H1 (cell line): Measurements from ENCODE around the gene MYO5B. TPM values are rescaled to one million over a fixed set of nuclear protein-coding genes. Genes with fewer than 3 reads are reported as not detected.

Experiments used
- CTCF ChIA-PET: fragments of 300-600 bp; sonication (Branson Sonifier 250); formaldehyde crosslinking; loops from one replicate; lab custom pipeline; 2021; ENCODE audit not compliant: partially characterized antibody; lab: Charles Lee
- POLR2A ChIA-PET: fragments of 300-600 bp; sonication (Branson Sonifier 250); formaldehyde crosslinking; loops from one replicate; lab custom pipeline; 2021; ENCODE audit warnings: inconsistent platforms; ENCODE audit not compliant: partially characterized antibody; lab: Charles Lee
- DNase-seq, 2 experiments: peaks; one replicate each; pipeline versions ENCODE4 v3.0.0 to v3.0.0-alpha.2; 2010 to 2022; ENCODE audit warnings: low spot score in 2 of 2, low read depth in 1 of 2, mixed read lengths in 1 of 2
- FAIRE-seq: peaks from 2 replicates; lab custom pipeline; 2011; peaks lifted over from hg19 to GRCh38; lab: Jason Lieb, UNC
- H2AFZ ChIP-seq: 2 replicates; pipeline ENCODE4 v1.8.1; 2012; ENCODE audit warnings: low read length, inconsistent platforms
- H2AK5ac ChIP-seq: 2 replicates; pipeline ENCODE4 v1.6.1; 2013; ENCODE audit warnings: low read depth, low read length
- H2BK120ac ChIP-seq: replicated peaks from 2 replicates; pipeline ENCODE3; 2013; ENCODE audit warnings: low read depth, low read length, inconsistent platforms
- H2BK12ac ChIP-seq: 2 replicates; pipeline ENCODE4 v1.6.1; 2013; ENCODE audit warnings: low read depth, low read length
- H2BK15ac ChIP-seq: 2 replicates; pipeline ENCODE4 v1.6.1; 2013; ENCODE audit warnings: low read length
- H2BK20ac ChIP-seq: 2 replicates; pipeline ENCODE4 v1.6.1; 2013; ENCODE audit warnings: low read length
- H2BK5ac ChIP-seq: 2 replicates; pipeline ENCODE4 v1.6.1; 2013; ENCODE audit warnings: low read depth, low read length
- H3K14ac ChIP-seq: 2 replicates; pipeline ENCODE4 v1.6.1; 2013; ENCODE audit warnings: inconsistent platforms; ENCODE audit not compliant: insufficient read length
- H3K18ac ChIP-seq: 2 replicates; pipeline ENCODE4 v1.6.1; 2013; ENCODE audit warnings: low read length; ENCODE audit errors: extremely low read depth
- H3K23ac ChIP-seq: 2 replicates; pipeline ENCODE4 v1.6.1; 2013; ENCODE audit warnings: inconsistent platforms; ENCODE audit not compliant: insufficient read length
- H3K23me2 ChIP-seq: 2 replicates; pipeline ENCODE4 v1.6.1; 2013; ENCODE audit warnings: low read depth, low read length
- H3K27ac ChIP-seq: 2 replicates; pipeline ENCODE4 v1.6.1; 2011; ENCODE audit warnings: low read depth, low read length, inconsistent platforms
- H3K27me3 ChIP-seq, 4 experiments: replicated peaks in 1 of 4; 1 replicate in 1 of 4; 2 replicates in 3 of 4; pipeline versions ENCODE4 v1.6.1 to v1.8.1; 2011 to 2013; ENCODE audit warnings: low read length in 3 of 4, mild to moderate bottlenecking in 3 of 4, inconsistent platforms in 2 of 4, mixed read lengths in 2 of 4, moderate library complexity in 1 of 4; ENCODE audit not compliant: control insufficient read depth in 3 of 4, insufficient read depth in 3 of 4; ENCODE audit errors: extremely low read depth in 1 of 4
- H3K36me3 ChIP-seq, 4 experiments: 2 replicates each; pipeline versions ENCODE4 v1.6.1 to v1.8.1; 2011 to 2013; ENCODE audit warnings: mild to moderate bottlenecking in 4 of 4, low read length in 3 of 4, moderate library complexity in 2 of 4, control low read depth in 1 of 4, inconsistent platforms in 1 of 4; ENCODE audit not compliant: insufficient read depth in 4 of 4, control insufficient read depth in 2 of 4
- H3K4ac ChIP-seq: replicated peaks from 2 replicates; pipeline ENCODE3; 2013; ENCODE audit warnings: low read length, low read depth, mixed read lengths, inconsistent platforms; ENCODE audit not compliant: insufficient read length
- H3K4me1 ChIP-seq, 4 experiments: replicated peaks in 1 of 4; 1 replicate in 1 of 4; 2 replicates in 3 of 4; pipeline versions ENCODE4 v1.6.1 to v1.8.1; 2011 to 2013; ENCODE audit warnings: low read length in 3 of 4, inconsistent platforms in 2 of 4, mixed read lengths in 1 of 4; ENCODE audit not compliant: insufficient read depth in 4 of 4, control insufficient read depth in 3 of 4
- H3K4me2 ChIP-seq, 2 experiments: 2 replicates each; pipeline versions ENCODE4 v1.6.1 to v1.8.1; 2011 to 2013; ENCODE audit warnings: low read depth in 2 of 2, low read length in 2 of 2, control low read depth in 1 of 2, inconsistent platforms in 1 of 2, mild to moderate bottlenecking in 1 of 2; ENCODE audit not compliant: insufficient read depth in 1 of 2
- H3K4me3 ChIP-seq, 4 experiments: fragments of 200-600, 300-600 bp in 1 of 4; sonication (generic), shearing (Covaris generic), sonication (Bioruptor Twin) in 1 of 4; 2 replicates each; pipeline versions ENCODE4 v1.5.1 to v1.8.1; 2011 to 2016; ENCODE audit warnings: low read length in 4 of 4, low read depth in 3 of 4, control low read depth in 2 of 4, inconsistent platforms in 2 of 4, mild to moderate bottlenecking in 2 of 4, mixed read lengths in 1 of 4, moderate library complexity in 1 of 4; ENCODE audit not compliant: insufficient read depth in 2 of 4; ENCODE audit errors: extremely low read depth in 1 of 4
- H3K56ac ChIP-seq: replicated peaks from 2 replicates; pipeline ENCODE3; 2013; ENCODE audit warnings: low read depth, mild to moderate bottlenecking, mixed read lengths, low read length, inconsistent platforms; ENCODE audit not compliant: insufficient read length
- H3K79me1 ChIP-seq: 2 replicates; pipeline ENCODE4 v1.6.1; 2013; ENCODE audit warnings: low read depth, low read length, control low read depth
- H3K79me2 ChIP-seq, 2 experiments: 2 replicates each; pipeline versions ENCODE4 v1.6.1 to v1.8.1; 2012 to 2013; ENCODE audit warnings: low read length in 2 of 2, mild to moderate bottlenecking in 2 of 2, inconsistent platforms in 1 of 2; ENCODE audit not compliant: insufficient read depth in 2 of 2, control insufficient read depth in 1 of 2
- H3K9ac ChIP-seq, 4 experiments: replicated peaks in 1 of 4; 1 replicate in 1 of 4; 2 replicates in 3 of 4; pipeline versions ENCODE4 v1.6.1 to v1.8.1; 2011 to 2013; ENCODE audit warnings: low read depth in 3 of 4, low read length in 3 of 4, control low read depth in 2 of 4, mild to moderate bottlenecking in 2 of 4, moderate library complexity in 2 of 4, inconsistent platforms in 1 of 4; ENCODE audit errors: extremely low read depth in 1 of 4
- H3K9me3 ChIP-seq, 2 experiments: 2 replicates each; pipeline versions ENCODE4 v1.6.1 to v1.8.1; 2012 to 2013; ENCODE audit warnings: mild to moderate bottlenecking in 2 of 2, moderate library complexity in 2 of 2, control low read depth in 1 of 2, inconsistent platforms in 1 of 2, low read depth in 1 of 2, low read length in 1 of 2, mixed read lengths in 1 of 2; ENCODE audit not compliant: insufficient read depth in 2 of 2
- H4K20me1 ChIP-seq, 2 experiments: replicated peaks in 1 of 2; 2 replicates each; pipeline versions ENCODE3 to v1.8.1; 2011 to 2013; ENCODE audit warnings: inconsistent platforms in 2 of 2, low read length in 2 of 2, mild to moderate bottlenecking in 1 of 2; ENCODE audit not compliant: insufficient read depth in 2 of 2, control insufficient read depth in 1 of 2
- H4K5ac ChIP-seq: 2 replicates; pipeline ENCODE4 v1.6.1; 2013; ENCODE audit warnings: low read length, low read depth, mixed read lengths, inconsistent platforms; ENCODE audit not compliant: insufficient read length
- H4K8ac ChIP-seq: 2 replicates; pipeline ENCODE4 v1.8.0; 2013; ENCODE audit warnings: mild to moderate bottlenecking, moderate library complexity, low read length, inconsistent platforms; ENCODE audit not compliant: insufficient read depth; ENCODE audit errors: extremely low read depth
- H4K91ac ChIP-seq: replicated peaks from 2 replicates; pipeline ENCODE3; 2013; ENCODE audit warnings: low read length, mixed read lengths, inconsistent platforms; ENCODE audit not compliant: insufficient read length
- CHD1 ChIP-seq: IDR thresholded peaks from 2 replicates; pipeline ENCODE4 v1.6.1; 2012; ENCODE audit warnings: low read depth, low read length, improper control_type of control experiment
- RXRA ChIP-seq: IDR thresholded peaks from 2 replicates; pipeline ENCODE4 v1.6.1; 2011; ENCODE audit warnings: low read depth, mild to moderate bottlenecking, low read length, moderate library complexity; ENCODE audit not compliant: insufficient read depth
- SUZ12 ChIP-seq: fragments of 200-600 bp; sonication (generic); IDR thresholded peaks from 2 replicates; pipeline ENCODE4 v1.6.1; 2012; ENCODE audit warnings: mild to moderate bottlenecking, inconsistent platforms, low read length, moderate library complexity, mixed read lengths
- TBP ChIP-seq: IDR thresholded peaks from 2 replicates; pipeline ENCODE4 v1.6.1; 2011; ENCODE audit warnings: low read depth, low read length, improper control_type of control experiment
- WGBS, 2 experiments: shearing (Covaris generic) in 1 of 2; methylation state at CpG; one replicate each; pipeline versions ENCODE4 v1.1.6 to v1.1.7; 2013 to 2015; ENCODE audit warnings: low lambda C conversion rate in 2 of 2, mixed read lengths in 2 of 2, inconsistent platforms in 1 of 2, low coverage in 1 of 2, missing lambda C conversion rate in 1 of 2; ENCODE audit not compliant: insufficient replicate concordance in 2 of 2, insufficient coverage in 1 of 2, insufficient read length in 1 of 2; ENCODE audit errors: extremely low coverage in 1 of 2, missing lambda C conversion rate in 1 of 2; 5-methylcytosine and 5-hydroxymethylcytosine counted together
- polyA plus RNA-seq, 7 experiments: library from polyadenylated mRNA; depleted of rRNA in 3 of 7; stranded (reverse) in 5 of 7; unstranded in 2 of 7; fragments of >200 nt in 5 of 7; fragments of 200-250 nt in 2 of 7; gene quantifications; 1 replicate in 5 of 7; 2 replicates in 1 of 7; 4 replicates in 1 of 7; pipeline versions ENCODE4 v1.2.1 to v1.2.3, GENCODE V29; 2011 to 2013; ENCODE audit warnings: missing spikeins in 2 of 7, mixed read lengths in 2 of 7
- total RNA-seq: library from RNA; stranded (reverse); fragmentation: NEBNext Ultra II Directional; extraction: Animal tissue kit (Norgen Biotek cat#: 25700); gene quantifications from 2 replicates; pipeline ENCODE4 v1.2.1, GENCODE V29; 2021

MYO5B gene
- total and polyA plus RNA-seq, 2 of the 8 experiments (the other 6 are each of a cell fraction or from before 2014, with no cell fraction given): 6.4 to 7.7 TPM

- H2BK5ac ChIP-seq: no peak overlapping the region
- CTCF ChIA-PET: interaction anchor here (0.6 to 2.3 kb wide), 10 partner anchors 14 to 253 kb away, joined by 3 to 7 read pairs (median 4); partner anchors contain the start of gene MYO5B
- no peaks in the 10 kb centered on the region for H4K20me1 ChIP-seq
- peaks cover 0 to 6% (median 0%) of the 10 kb centered on the region in 4 experiments; a peak in 2 of 7 replicates for H3K4me1 ChIP-seq
- no peaks in the 10 kb centered on the region for H3K36me3 ChIP-seq
- H2BK20ac ChIP-seq: no peak overlapping the region
- no peak overlapping the region for H3K56ac ChIP-seq
- H2AK5ac ChIP-seq: no peak overlapping the region
- FAIRE-seq: no peak
- no peak overlapping the region for H2AFZ ChIP-seq
- no peak overlapping the region for H4K91ac ChIP-seq
- no peak overlapping the region for H4K5ac ChIP-seq
- POLR2A ChIA-PET: no interaction called here
- 94% methylated on average over 6 of the region's 6 CpGs; no CpG with 5 or more reads in 1 of the 2 experiments for WGBS, 2 experiments
- H3K27me3 ChIP-seq: no peaks in the 10 kb centered on the region
- no peak for DNase-seq
- no peak overlapping the region for H3K9ac ChIP-seq
- H3K4me2 ChIP-seq: no peak overlapping the region
- H3K4ac ChIP-seq: no peak overlapping the region
- no peak overlapping the region for H3K14ac ChIP-seq
- H3K9me3 ChIP-seq: no peaks in the 10 kb centered on the region
- TF ChIP-seq SUZ12 (no peak), CHD1 (no peak), TBP (no peak), RXRA (no peak)
- no peak overlapping the region for H2BK15ac ChIP-seq
- H3K27ac ChIP-seq: no peak overlapping the region
- no peak overlapping the region for H3K23ac ChIP-seq
- H3K23me2 ChIP-seq: no peaks in the 10 kb centered on the region
- H2BK120ac ChIP-seq: no peak overlapping the region
- H4K8ac ChIP-seq: no peak overlapping the region
- no peak overlapping the region for H3K18ac ChIP-seq
- no peaks in the 10 kb centered on the region for H3K79me2 ChIP-seq
- no peak overlapping the region for H2BK12ac ChIP-seq
- H3K79me1 ChIP-seq: no peaks in the 10 kb centered on the region
- no peak overlapping the region for H3K4me3 ChIP-seq
These were observed 80.5 kb downstream of the MYO5B start for GRCh38 chr18:50114448-50114847.
